ENCODE data around the gene CD164. TPM values are rescaled to one million over a fixed set of nuclear protein-coding genes. Genes with fewer than 3 reads are reported as not detected.

The CD164 gene
- 100 to 1,000 TPM; 433 to 825 (median 521) TPM for polyA plus RNA-seq

GRCh38 chr6:109381747-109382575, at the start of gene CD164:
TSS of gene CD164 (minus strand) at chr6:109382467. CDS start at chr6:109382378, 89 bp downstream.
- Mint-ChIP-seq H3K4me3 (peak within 1 kb of the TSS; percentile 93 to 100 (median 98)), H3K36me3 (peaks cover 5 to 19% (median 16%) of the 10 kb centered on the region in 3 donors), H3K4me1 (peaks cover 63 to 68% of the 10 kb centered on the region in 2 donors), H3K9me3 (no peaks in the 10 kb centered on the region), H3K27me3 (ENCODE audit: low read depth in 3 of 3) (peaks cover 19 to 22% (median 21%) of the 10 kb centered on the region in 3 donors), H3K27ac (peak within 1 kb of the TSS; percentile 99 to 100 (median 99))
- peak; percentile 96 to 97 (median 97) for DNase-seq

- peaks cover 0 to 5% of the 10 kb centered on the region in 2 donors for H3K4me1 Mint-ChIP-seq
- no peaks in the 10 kb centered on the region for H3K9me3 Mint-ChIP-seq
- no peak overlapping the region for H3K4me3 Mint-ChIP-seq
- no peak overlapping the region for H3K27ac Mint-ChIP-seq
- DNase-seq: no peak
- no peaks in the 10 kb centered on the region for H3K36me3 Mint-ChIP-seq
- H3K27me3 Mint-ChIP-seq (ENCODE audit: low read depth in 3 of 3): peaks cover 0 to 1% (median 0%) of the 10 kb centered on the region in 3 donors
Observed at GRCh38 chr6:109429496-109429895, 47.2 kb upstream of the CD164 start.

GRCh38 chr6:109428889-109429477, 46.7 kb upstream of the CD164 start:
- Mint-ChIP-seq H3K4me3 (no peak overlapping the region), H3K27me3 (ENCODE audit: low read depth in 3 of 3) (peaks cover 0 to 1% (median 0%) of the 10 kb centered on the region in 3 donors), H3K9me3 (no peaks in the 10 kb centered on the region), H3K27ac (no peak overlapping the region), H3K4me1 (peaks cover 0 to 5% of the 10 kb centered on the region in 2 donors), H3K36me3 (no peaks in the 10 kb centered on the region)
- DNase-seq: no peak

- Mint-ChIP-seq H3K27me3 (ENCODE audit: low read depth in 3 of 3) (no peaks in the 10 kb centered on the region), H3K27ac (no peak overlapping the region), H3K36me3 (no peaks in the 10 kb centered on the region), H3K4me3 (no peak overlapping the region), H3K9me3 (no peaks in the 10 kb centered on the region), H3K4me1 (peaks cover 0 to 5% of the 10 kb centered on the region in 2 donors)
- DNase-seq: no peak
Observed at GRCh38 chr6:109424946-109425345, 42.7 kb upstream of the CD164 start.

- Mint-ChIP-seq H3K27me3 (ENCODE audit: low read depth in 3 of 3) (no peaks in the 10 kb centered on the region), H3K27ac (no peak overlapping the region), H3K36me3 (no peaks in the 10 kb centered on the region), H3K4me1 (peaks cover 0 to 5% of the 10 kb centered on the region in 2 donors), H3K4me3 (no peak overlapping the region), H3K9me3 (no peaks in the 10 kb centered on the region)
- DNase-seq: no peak
Observed at GRCh38 chr6:109421184-109421583, 38.9 kb upstream of the CD164 start.

- Mint-ChIP-seq H3K9me3 (no peaks in the 10 kb centered on the region), H3K27me3 (ENCODE audit: low read depth in 3 of 3) (no peaks in the 10 kb centered on the region), H3K4me1 (peaks cover 0 to 5% of the 10 kb centered on the region in 2 donors), H3K4me3 (no peak overlapping the region), H3K27ac (no peak overlapping the region), H3K36me3 (no peaks in the 10 kb centered on the region)
- no peak for DNase-seq
Observed at GRCh38 chr6:109420751-109421150, 38.5 kb upstream of the CD164 start.

- no peaks in the 10 kb centered on the region for H3K4me1 Mint-ChIP-seq
- no peak overlapping the region for H3K4me3 Mint-ChIP-seq
- no peaks in the 10 kb centered on the region for H3K36me3 Mint-ChIP-seq
- no peaks in the 10 kb centered on the region for H3K9me3 Mint-ChIP-seq
- no peak for DNase-seq
- H3K27ac Mint-ChIP-seq: no peak overlapping the region
- H3K27me3 Mint-ChIP-seq (ENCODE audit: low read depth in 3 of 3): peaks cover 0 to 4% (median 0%) of the 10 kb centered on the region in 3 donors
Observed at GRCh38 chr6:109417646-109418045, 35.4 kb upstream of the CD164 start.

- H3K4me1 Mint-ChIP-seq: no peaks in the 10 kb centered on the region
- peaks cover 2 to 4% (median 3%) of the 10 kb centered on the region in 3 donors for H3K27me3 Mint-ChIP-seq (ENCODE audit: low read depth in 3 of 3)
Observed at GRCh38 chr6:109411034-109411433, 28.8 kb upstream of the CD164 start.

GRCh38 chr6:109406196-109406595, 23.9 kb upstream of the CD164 start:
- no peak for DNase-seq
- no peak overlapping the region for H3K4me3 Mint-ChIP-seq
- no peak overlapping the region for H3K27ac Mint-ChIP-seq
- peaks cover 0 to 5% (median 2%) of the 10 kb centered on the region in 3 donors for H3K27me3 Mint-ChIP-seq (ENCODE audit: low read depth in 3 of 3)
- no peaks in the 10 kb centered on the region for H3K36me3 Mint-ChIP-seq
- no peaks in the 10 kb centered on the region for H3K9me3 Mint-ChIP-seq
- H3K4me1 Mint-ChIP-seq: no peaks in the 10 kb centered on the region

More at GRCh38 chr6:109411034-109411433, 28.8 kb upstream of the CD164 start:
- DNase-seq: no peak
- Mint-ChIP-seq H3K27ac (no peak overlapping the region), H3K4me3 (no peak overlapping the region), H3K36me3 (no peaks in the 10 kb centered on the region), H3K9me3 (no peaks in the 10 kb centered on the region)

- no peak for DNase-seq
- Mint-ChIP-seq H3K27ac (no peak overlapping the region), H3K4me1 (no peaks in the 10 kb centered on the region), H3K36me3 (peaks cover 0 to 4% (median 0%) of the 10 kb centered on the region in 3 donors), H3K4me3 (no peak overlapping the region), H3K9me3 (no peaks in the 10 kb centered on the region), H3K27me3 (ENCODE audit: low read depth in 3 of 3) (peaks cover 0 to 2% (median 0%) of the 10 kb centered on the region in 3 donors)
Observed at GRCh38 chr6:109397020-109397419, 14.8 kb upstream of the CD164 start.

GRCh38 chr6:109396046-109396718, 13.9 kb upstream of the CD164 start:
- H3K9me3 Mint-ChIP-seq: no peaks in the 10 kb centered on the region
- H3K4me3 Mint-ChIP-seq: no peak overlapping the region
- no peaks in the 10 kb centered on the region for H3K4me1 Mint-ChIP-seq
- no peak overlapping the region for H3K27ac Mint-ChIP-seq
- H3K27me3 Mint-ChIP-seq (ENCODE audit: low read depth in 3 of 3): peaks cover 0 to 2% (median 0%) of the 10 kb centered on the region in 3 donors
- DNase-seq: no peak
- peaks cover 0 to 4% (median 0%) of the 10 kb centered on the region in 3 donors for H3K36me3 Mint-ChIP-seq

- H3K4me3 Mint-ChIP-seq: no peak overlapping the region
- no peaks in the 10 kb centered on the region for H3K9me3 Mint-ChIP-seq
- no peak for DNase-seq
- H3K27ac Mint-ChIP-seq: peak overlapping the region in 1 of 6 donors; percentile 43
- H3K36me3 Mint-ChIP-seq: peaks cover 0 to 4% (median 0%) of the 10 kb centered on the region in 3 donors
- peaks cover 0 to 1% of the 10 kb centered on the region in 2 donors for H3K4me1 Mint-ChIP-seq
- H3K27me3 Mint-ChIP-seq (ENCODE audit: low read depth in 3 of 3): peaks cover 0 to 2% (median 0%) of the 10 kb centered on the region in 3 donors
Observed at GRCh38 chr6:109393886-109394281, 11.6 kb upstream of the CD164 start.

GRCh38 chr6:109393157-109393885, 11.1 kb upstream of the CD164 start:
- Mint-ChIP-seq H3K27ac (peak overlapping the region in 1 of 6 donors; percentile 43), H3K4me1 (peaks cover 0 to 1% of the 10 kb centered on the region in 2 donors), H3K27me3 (ENCODE audit: low read depth in 3 of 3) (peaks cover 0 to 2% (median 0%) of the 10 kb centered on the region in 3 donors), H3K9me3 (no peaks in the 10 kb centered on the region), H3K4me3 (no peak overlapping the region), H3K36me3 (peaks cover 0 to 4% (median 0%) of the 10 kb centered on the region in 3 donors)
- no peak for DNase-seq

Measured in immature natural killer cell (primary cell).